ENCODE measurements around the gene ADGRF1.

Gene ADGRF1

GRCh38 chr6:47066418-47066817 is 24.3 kb upstream of the ADGRF1 start:
- TF ChIP-seq POLR2A (IDR thresholded peaks at IDR 0.05; ENCODE audit: extremely low read depth, insufficient read length) (no peak), MYC (IDR thresholded peaks at IDR 0.05; ENCODE audit: low read depth, low read length) (no peak)
- TF ChIP-seq, protein P1, sequence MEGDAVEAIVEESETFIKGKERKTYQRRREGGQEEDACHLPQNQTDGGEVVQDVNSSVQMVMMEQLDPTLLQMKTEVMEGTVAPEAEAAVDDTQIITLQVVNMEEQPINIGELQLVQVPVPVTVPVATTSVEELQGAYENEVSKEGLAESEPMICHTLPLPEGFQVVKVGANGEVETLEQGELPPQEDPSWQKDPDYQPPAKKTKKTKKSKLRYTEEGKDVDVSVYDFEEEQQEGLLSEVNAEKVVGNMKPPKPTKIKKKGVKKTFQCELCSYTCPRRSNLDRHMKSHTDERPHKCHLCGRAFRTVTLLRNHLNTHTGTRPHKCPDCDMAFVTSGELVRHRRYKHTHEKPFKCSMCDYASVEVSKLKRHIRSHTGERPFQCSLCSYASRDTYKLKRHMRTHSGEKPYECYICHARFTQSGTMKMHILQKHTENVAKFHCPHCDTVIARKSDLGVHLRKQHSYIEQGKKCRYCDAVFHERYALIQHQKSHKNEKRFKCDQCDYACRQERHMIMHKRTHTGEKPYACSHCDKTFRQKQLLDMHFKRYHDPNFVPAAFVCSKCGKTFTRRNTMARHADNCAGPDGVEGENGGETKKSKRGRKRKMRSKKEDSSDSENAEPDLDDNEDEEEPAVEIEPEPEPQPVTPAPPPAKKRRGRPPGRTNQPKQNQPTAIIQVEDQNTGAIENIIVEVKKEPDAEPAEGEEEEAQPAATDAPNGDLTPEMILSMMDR (IDR thresholded peaks at IDR 0.05; ENCODE audit: low read depth, low read length) = no peak
- no peak for DNase-seq (ENCODE audit: low read depth)
- H3K4me3 ChIP-seq (ENCODE audit: low read depth, low read length) = no peak overlapping the region

- no peak overlapping the region for H3K4me3 ChIP-seq (ENCODE audit: low read depth, low read length)
- TF ChIP-seq, protein P1 (IDR thresholded peaks at IDR 0.05; ENCODE audit: low read depth, low read length) = no peak
- TF ChIP-seq MAX (IDR thresholded peaks at IDR 0.05; ENCODE audit: low read depth, low read length) (no peak), POLR2A (IDR thresholded peaks at IDR 0.05; ENCODE audit: extremely low read depth, insufficient read length) (no peak)
- DNase-seq (ENCODE audit: low read depth) = no peak
Measured at GRCh38 chr6:47064274-47064673, 22.1 kb upstream of the ADGRF1 start.

DNA sequence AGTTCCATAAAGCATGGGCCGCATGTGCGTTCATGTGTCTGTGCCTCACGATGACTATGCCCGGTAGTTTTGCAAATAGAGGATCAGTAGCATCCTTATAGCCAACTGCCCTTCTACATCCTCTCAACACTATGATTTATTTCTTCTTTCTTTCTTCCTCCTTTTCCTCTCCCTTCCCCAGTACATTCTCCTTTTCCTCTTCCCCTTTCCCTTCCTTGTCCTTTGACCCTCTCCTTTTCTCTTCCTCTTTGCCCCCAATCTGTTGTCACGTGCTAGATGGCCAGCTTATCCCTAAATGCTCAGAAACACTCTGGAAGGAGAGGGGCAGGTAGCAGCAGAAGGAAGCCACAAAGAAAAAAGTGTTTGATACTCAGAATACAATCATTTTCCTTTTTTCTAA is 20.2 kb upstream of the ADGRF1 start:
- TF ChIP-seq MYC (IDR thresholded peaks at IDR 0.05; ENCODE audit: low read depth, low read length) (no peak), MAX (IDR thresholded peaks at IDR 0.05; ENCODE audit: low read depth, low read length) (no peak), POLR2A (IDR thresholded peaks at IDR 0.05; ENCODE audit: extremely low read depth, insufficient read length) (no peak)
- TF ChIP-seq, protein P1 (IDR thresholded peaks at IDR 0.05; ENCODE audit: low read depth, low read length) = no peak
- DNase-seq (ENCODE audit: low read depth) = no peak
- H3K4me3 ChIP-seq (ENCODE audit: low read depth, low read length) = no peak overlapping the region

GRCh38 chr6:47061309-47062300 is 19.5 kb upstream of the ADGRF1 start:
- no peak overlapping the region for H3K4me3 ChIP-seq (ENCODE audit: low read depth, low read length)
- TF ChIP-seq, protein P1 (IDR thresholded peaks at IDR 0.05; ENCODE audit: low read depth, low read length) = no peak
- TF ChIP-seq MYC (IDR thresholded peaks at IDR 0.05; ENCODE audit: low read depth, low read length) (no peak), POLR2A (IDR thresholded peaks at IDR 0.05; ENCODE audit: extremely low read depth, insufficient read length) (no peak), MAX (IDR thresholded peaks at IDR 0.05; ENCODE audit: low read depth, low read length) (no peak)
- no peak for DNase-seq (ENCODE audit: low read depth)

- TF ChIP-seq POLR2A (IDR thresholded peaks at IDR 0.05; ENCODE audit: extremely low read depth, insufficient read length) (no peak), MYC (IDR thresholded peaks at IDR 0.05; ENCODE audit: low read depth, low read length) (no peak), MAX (IDR thresholded peaks at IDR 0.05; ENCODE audit: low read depth, low read length) (no peak)
- TF ChIP-seq, protein P1 (IDR thresholded peaks at IDR 0.05; ENCODE audit: low read depth, low read length) = no peak
- no peak for DNase-seq (ENCODE audit: low read depth)
- no peak overlapping the region for H3K4me3 ChIP-seq (ENCODE audit: low read depth, low read length)
Measured at GRCh38 chr6:47059216-47059885, 17.2 kb upstream of the ADGRF1 start.

Measured in NB4 (cell line).